Urothelium cell line (cell line): ENCODE measurements around the gene NDUFS6.
"Not testable (repeated sequence)": the region's sequence is repeated elsewhere in the genome, so short reads cannot be mapped to it uniquely, and the experiment has no call there.

ENCODE experiments used
- DNase-seq: peaks from one replicate; pipeline ENCODE4 v3.0.0; 2011; ENCODE audit warnings: low spot score, mixed read lengths
- FAIRE-seq: peaks from 2 replicates; lab custom pipeline; 2011; peaks lifted over from hg19 to GRCh38; lab: Jason Lieb, UNC

Gene NDUFS6

DNA sequence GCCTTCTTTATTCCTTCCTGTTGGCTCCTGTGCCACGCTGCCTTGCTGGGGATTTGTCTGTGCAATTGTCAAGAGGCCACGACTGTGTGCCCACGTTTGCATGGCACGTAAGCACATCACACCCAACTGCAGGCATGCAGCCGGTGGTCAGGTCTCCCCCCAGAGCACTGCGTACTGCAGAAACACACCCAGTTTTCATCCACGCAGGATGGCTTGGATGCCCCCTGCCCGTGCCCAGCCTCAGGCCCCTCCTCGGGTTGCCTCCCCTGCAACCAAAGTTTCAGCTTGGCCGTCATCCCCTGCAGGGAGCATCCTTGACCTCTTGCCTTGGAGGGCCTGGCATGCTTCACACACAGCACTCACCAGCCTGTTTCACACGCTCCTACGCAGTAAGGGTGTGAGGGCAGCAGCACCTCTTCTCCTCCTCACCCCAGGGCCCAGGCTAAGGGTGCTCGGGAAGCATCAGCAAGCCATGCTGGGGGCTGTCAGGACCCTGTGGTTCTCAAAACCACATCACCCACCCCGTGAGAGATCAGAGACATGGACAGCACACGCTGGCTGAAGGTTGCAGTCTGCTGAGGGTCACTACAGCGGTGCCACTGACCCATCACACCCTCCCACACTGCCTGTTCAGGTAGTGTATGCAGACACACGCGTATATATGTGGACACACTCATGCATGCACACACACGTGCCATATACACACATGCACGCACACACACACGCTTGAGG is 4.7 kb upstream of the NDUFS6 start:
- no peak for FAIRE-seq
- no peak for DNase-seq

DNA sequence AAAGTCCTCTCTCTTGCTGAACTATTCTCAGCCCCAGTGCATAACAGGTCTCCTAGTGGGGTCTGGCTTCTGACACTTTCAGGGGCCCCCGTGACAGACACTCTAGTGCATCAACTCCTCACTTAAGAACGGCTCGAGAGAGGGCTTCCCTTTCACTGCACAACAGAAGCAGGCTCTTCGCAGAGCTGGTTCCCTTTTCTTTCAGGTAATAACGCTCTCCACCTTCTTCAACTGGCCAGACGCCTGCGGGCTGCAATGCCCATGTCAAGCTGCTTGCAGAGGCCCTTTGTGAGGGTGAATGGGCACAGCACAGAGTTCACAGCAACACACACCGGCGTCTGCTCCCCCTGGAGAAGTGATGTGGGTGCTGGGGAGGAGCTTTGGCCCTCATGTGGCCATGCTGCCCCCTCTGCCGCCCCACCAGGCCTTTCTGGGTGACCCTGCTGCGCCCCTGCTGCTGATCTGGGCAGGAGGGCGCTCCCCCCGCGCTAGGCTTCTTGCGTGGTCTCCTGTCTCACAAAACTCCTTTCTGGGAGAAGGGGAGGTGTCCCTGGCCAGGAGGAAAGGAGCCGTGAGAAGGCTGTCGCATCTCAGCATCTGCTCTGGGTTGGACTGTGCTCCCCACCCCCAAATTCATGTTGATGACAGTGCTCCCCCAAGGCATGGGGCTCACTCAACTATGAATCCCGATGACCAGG is 4.0 kb upstream of the NDUFS6 start:
- FAIRE-seq (no peak), DNase-seq (no peak)

GRCh38 chr5:1797855-1798254 is 3.4 kb upstream of the NDUFS6 start:
- DNase-seq, result no peak
- no peak for FAIRE-seq

DNA sequence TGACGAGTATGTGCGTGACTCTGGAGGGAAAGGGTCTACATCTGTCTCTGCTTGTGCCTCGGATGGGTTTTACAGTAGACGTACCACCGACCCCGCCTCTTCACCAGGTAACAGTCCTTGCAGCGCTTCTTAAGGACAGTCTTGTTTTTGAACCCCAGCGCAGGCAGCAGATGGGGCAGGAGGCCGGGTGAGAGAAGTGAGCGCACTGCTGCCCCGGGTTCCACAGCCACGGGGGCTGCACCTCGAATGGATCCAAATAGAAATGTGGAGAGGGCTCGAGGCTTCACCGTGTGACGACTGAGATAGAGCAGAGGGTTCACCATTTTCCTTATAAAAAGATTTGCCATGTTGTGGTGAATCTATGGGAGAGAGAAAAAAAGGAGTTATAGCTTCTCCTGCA is 2.6 kb upstream of the NDUFS6 start:
- DNase-seq, FAIRE-seq: not testable (repeated sequence)

- FAIRE-seq, result no peak
- DNase-seq, result peak; percentile 35
Observed at GRCh38 chr5:1799110-1799601, 2.1 kb upstream of the NDUFS6 start.

GRCh38 chr5:1799602-1800471 is 1.4 kb upstream of the NDUFS6 start, which contains the start of gene MRPL36:
Gene MRPL36 (minus strand): TSS chr5:1799837. CDS start chr5:1798935, 902 bp downstream.
- FAIRE-seq, result peak; percentile 53
- peak; percentile 98 for DNase-seq

DNA sequence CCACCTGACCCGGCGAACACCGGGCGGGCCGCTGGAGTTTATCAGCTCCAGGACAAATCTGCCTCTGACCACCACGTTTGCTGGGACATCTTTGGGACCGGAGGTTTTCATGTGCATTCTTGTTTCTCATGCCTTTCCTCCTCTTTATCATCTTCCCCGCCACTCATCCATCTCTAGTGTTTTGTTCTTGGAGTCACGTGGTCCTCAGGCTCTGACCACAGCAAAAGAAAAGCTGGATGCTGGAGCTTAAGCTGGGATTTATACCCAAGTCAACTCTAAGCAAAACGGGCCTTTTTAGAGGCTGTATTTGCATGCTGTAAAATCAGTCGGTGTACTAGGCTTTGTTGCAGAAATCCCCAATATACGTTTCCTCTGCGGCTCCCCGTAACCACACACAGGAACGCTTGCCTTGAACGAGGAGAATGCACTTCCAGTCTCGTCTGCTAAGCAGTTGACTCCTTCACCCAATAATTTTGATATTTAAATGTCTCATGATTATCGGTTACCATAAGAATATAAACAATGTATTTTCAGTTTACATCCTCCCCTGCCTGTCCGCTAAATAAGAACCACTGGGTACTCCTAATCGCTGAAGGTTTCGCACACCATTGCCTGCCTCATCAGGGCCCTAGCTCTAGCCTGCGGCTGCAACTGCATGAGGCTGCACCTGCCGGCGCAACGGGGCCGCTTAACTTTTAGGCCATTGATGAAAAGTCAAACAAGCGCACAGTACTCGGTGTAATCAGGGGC is 560 bp upstream of the NDUFS6 start:
- FAIRE-seq (no peak), DNase-seq (no peak)

DNA sequence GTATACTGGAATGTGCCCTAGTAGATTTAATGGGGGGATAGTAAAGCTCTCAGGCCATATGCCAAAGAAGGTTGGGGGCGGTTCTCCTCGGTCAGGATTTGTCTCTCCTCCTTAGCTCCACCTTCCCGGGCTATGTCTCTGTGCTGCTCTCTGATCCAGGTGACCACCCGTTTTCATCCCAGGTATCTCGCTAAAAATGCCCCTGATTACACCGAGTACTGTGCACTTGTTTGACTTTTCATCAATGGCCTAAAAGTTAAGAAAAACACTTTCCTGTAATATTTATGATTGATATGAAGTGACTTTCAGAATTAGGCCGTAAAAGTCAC is 724 bp downstream of the NDUFS6 start:
- no peak for DNase-seq
- no peak for FAIRE-seq

DNA sequence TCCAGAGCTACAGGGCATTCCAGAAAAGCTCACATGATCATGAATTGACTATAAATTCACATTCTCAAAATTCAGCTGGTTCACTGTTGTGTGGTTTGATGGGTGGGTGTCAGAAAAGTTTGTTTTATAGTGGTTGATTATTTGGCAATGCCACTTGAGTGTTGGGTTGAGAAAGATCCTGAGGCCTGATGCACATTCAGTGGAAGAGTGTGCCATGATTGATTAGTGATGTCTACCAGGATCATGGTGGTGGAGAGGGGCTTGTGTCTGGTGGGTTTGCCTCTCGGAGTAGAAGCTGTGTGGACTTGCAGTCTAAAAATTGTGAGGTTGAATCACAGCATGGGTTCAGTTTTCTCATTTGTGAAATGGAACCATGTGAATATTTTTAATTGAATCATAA is 2.0 kb downstream of the NDUFS6 start:
- FAIRE-seq, result no peak
- no peak for DNase-seq

- no peak for DNase-seq
- no peak for FAIRE-seq
Observed at GRCh38 chr5:1804001-1804690, 2.9 kb downstream of the NDUFS6 start.

DNA sequence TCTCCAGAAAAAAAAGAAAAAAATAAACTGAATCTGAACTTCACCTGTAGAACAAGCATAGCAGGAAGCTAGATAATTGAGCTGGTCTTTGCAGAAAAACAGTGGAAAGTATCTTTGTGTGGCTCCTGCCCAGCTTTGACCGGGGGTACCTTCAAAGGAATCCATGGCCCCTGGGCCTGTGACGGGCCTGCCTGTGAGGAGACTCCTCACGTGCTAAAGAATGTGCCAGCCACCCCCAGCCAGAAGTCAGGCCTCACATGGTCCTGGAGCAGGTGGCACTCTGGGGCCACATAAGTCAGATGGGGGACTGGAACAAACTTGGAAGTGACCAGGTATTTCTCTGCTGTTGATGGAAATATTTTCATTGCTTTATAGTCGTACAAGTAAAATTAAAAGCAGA is 4.1 kb downstream of the NDUFS6 start:
- DNase-seq (no peak), FAIRE-seq (no peak)

DNA sequence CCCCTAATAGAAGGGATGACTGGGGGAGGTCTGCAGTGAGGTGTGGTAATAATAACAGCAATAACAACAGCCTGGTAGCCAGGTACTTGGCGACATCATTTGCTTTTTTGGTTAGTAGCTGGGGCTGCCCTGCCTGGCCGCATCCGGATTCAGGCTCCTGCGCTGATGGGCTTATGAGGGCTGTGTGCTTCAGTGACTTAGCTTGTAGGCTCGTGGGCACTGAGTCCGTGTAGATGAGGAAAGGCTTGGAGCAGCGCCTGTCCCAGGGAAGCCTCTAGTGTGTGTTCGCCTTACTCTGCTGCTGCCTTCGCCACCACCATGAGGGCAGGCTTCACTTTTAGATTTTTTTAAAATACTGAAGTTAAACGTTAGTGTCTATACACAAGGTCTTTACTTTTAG is 4.5 kb downstream of the NDUFS6 start:
- DNase-seq (no peak), FAIRE-seq (no peak)

GRCh38 chr5:1806199-1806598 is 5.0 kb downstream of the NDUFS6 start:
- FAIRE-seq (no peak), DNase-seq (no peak)

- DNase-seq (no peak), FAIRE-seq (no peak)
Observed at GRCh38 chr5:1806974-1807373, 5.8 kb downstream of the NDUFS6 start.

- no peak for FAIRE-seq
- no peak for DNase-seq
Observed at GRCh38 chr5:1807451-1808185, 6.4 kb downstream of the NDUFS6 start.

- peak; percentile 37 for DNase-seq
- no peak for FAIRE-seq
Observed at GRCh38 chr5:1808439-1808838, 7.2 kb downstream of the NDUFS6 start.

GRCh38 chr5:1809416-1810035 is 8.3 kb downstream of the NDUFS6 start:
- no peak for FAIRE-seq

DNA sequence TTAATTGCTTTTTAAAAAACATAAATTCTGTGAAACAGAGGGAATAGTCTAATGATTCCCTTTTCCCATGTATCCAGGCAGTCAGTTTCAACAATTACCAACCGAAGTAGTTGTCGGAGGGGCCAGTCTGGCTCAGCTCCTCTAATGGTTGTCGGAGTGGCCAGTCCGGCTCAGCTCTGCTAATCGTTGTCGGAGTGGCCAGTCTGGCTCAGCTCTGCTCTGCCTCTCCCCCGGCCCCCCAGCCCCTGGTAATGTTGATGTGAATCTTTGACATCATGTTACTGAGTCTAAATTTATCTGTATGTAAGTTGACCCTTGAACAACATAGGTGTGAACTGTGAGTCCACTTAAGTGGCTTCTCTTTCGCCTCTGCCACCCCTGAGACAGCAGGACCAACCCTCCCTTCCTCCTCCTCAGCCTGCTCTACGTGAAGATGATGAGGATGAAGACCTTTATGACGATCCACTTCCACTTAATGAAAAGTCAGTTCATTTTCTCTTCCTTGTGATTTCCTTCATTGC is 9.4 kb downstream of the NDUFS6 start:
- no peak for FAIRE-seq
- no peak for DNase-seq

More at GRCh38 chr5:1809416-1810035, 8.3 kb downstream of the NDUFS6 start:
- no peak for DNase-seq
